Activated T-helper 1 cell treated with anti-CD3 and anti-CD28 coated beads, Interleukin-12 subunit alpha, Interleukin-12 subunit beta, Interleukin-2, Interleukin-4 antibody, amounts not matched to agents 30 ng/mL and 10 ng/mL and 1 ng/mL, durations not matched to agents 14 hours and 24 hours and 36 hours (primary cell): ENCODE measurements around the gene TCF7L1. TPM values are rescaled to one million over a fixed set of nuclear protein-coding genes. Genes with fewer than 3 reads are reported as not detected.

Experiments used
- DNase-seq: peaks from one replicate; pipeline ENCODE4 v3.0.0; 2021; ENCODE audit warnings: low spot score
- H3K27ac Mint-ChIP-seq: one replicate; pipeline ENCODE4 v1.8.0; 2021; ENCODE audit warnings: mild to moderate bottlenecking, mixed read lengths
- H3K27me3 Mint-ChIP-seq: one replicate; pipeline ENCODE4 v1.8.0; 2022; ENCODE audit warnings: mild to moderate bottlenecking, moderate library complexity, mixed read lengths; ENCODE audit not compliant: insufficient read depth
- H3K36me3 Mint-ChIP-seq: one replicate; pipeline ENCODE4 v1.8.0; 2021; ENCODE audit warnings: low read depth, mixed read lengths
- H3K4me1 Mint-ChIP-seq: one replicate; pipeline ENCODE4 v1.8.0; 2021; ENCODE audit warnings: low read depth, mixed read lengths
- H3K4me3 Mint-ChIP-seq: one replicate; pipeline ENCODE4 v1.8.0; 2021; ENCODE audit warnings: mild to moderate bottlenecking, moderate library complexity, mixed read lengths
- H3K9me3 Mint-ChIP-seq: one replicate; pipeline ENCODE4 v1.8.0; 2021; ENCODE audit warnings: mixed read lengths
- intact Hi-C: fragments of 100-400 bp; cut with micrococcal nuclease; formaldehyde crosslinking; loops from one replicate; pipeline ENCODE4 v1.15.1; 2024
- total RNA-seq: library from RNA; stranded (reverse); gene quantifications from 2 replicates; pipeline ENCODE4 v1.2.3, GENCODE V29; 2022

TCF7L1 gene
- total RNA-seq, 1 donor from 2014 or later, result not detected

DNA sequence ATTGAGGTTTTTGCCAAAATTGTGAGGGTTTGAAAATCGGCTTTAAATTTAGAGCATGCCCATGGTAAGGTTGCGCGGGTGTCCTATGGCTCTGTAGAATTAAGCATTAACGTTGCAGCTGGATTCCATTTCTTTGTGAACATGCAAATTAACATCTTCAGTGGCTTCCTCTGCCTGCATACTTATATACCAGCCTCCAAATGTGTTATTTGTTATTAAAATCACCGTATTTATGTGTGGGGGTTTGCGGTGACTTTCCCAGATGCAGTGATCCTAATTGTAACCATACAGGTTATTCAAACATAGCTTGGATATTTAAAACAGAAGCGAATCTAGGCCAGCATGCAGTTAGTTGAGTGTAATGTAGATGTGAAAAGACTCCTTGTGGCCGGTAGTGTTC, 114.4 kb downstream of the TCF7L1 start:
- intact Hi-C loops, result no loop called here
- peaks cover 9% of the 10 kb centered on the region for H3K27me3 Mint-ChIP-seq
- no peak overlapping the region for H3K27ac Mint-ChIP-seq
- DNase-seq, result no peak
- no peaks in the 10 kb centered on the region for H3K9me3 Mint-ChIP-seq
- no peak overlapping the region for H3K4me3 Mint-ChIP-seq
- no peaks in the 10 kb centered on the region for H3K4me1 Mint-ChIP-seq
- H3K36me3 Mint-ChIP-seq, result no peaks in the 10 kb centered on the region

DNA sequence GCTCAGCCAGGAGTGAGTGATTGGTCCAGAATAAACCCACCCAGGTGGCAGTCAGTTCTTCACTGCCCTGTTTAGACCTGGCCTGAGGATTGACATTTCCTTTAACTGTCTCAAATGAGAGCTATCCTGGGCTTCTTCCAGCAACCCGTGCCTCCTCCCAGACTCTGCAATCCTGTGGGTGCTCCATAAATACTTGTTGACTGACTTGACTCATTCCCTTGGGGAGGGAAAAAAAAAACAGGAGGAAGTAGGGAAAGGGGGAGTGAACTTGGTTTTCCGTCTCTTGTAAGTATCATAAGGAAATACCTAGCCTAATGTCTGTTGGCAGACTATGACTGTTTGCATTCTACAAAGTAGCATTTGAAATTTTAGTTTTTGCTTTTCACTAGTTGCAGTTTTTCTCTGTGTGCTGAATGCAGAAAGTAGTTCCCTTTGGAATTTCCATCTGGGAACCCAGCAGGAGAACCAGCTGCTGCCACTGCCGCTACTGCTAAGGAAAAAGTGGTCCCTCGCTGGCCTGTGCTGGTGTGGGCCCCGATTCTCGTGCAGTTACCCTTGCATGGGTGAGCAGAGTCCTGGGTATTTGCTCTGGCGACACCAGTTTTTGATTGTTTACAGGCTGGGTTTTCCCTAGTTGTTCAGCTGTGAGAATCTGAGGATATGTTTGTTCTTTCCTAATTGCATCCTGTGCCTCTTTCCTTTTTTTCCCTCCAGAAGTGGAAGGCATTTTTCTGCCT, 115.7 kb downstream of the TCF7L1 start:
- Mint-ChIP-seq H3K27ac (no peak overlapping the region), H3K4me3 (no peak overlapping the region), H3K36me3 (no peaks in the 10 kb centered on the region), H3K27me3 (peaks cover 8% of the 10 kb centered on the region), H3K9me3 (no peaks in the 10 kb centered on the region), H3K4me1 (no peaks in the 10 kb centered on the region)
- no peak for DNase-seq
- intact Hi-C loops, result no loop called here

GRCh38 chr2:85250045-85250444, 116.9 kb downstream of the TCF7L1 start:
- intact Hi-C loops, result no loop called here
- no peak overlapping the region for H3K4me3 Mint-ChIP-seq
- no peak overlapping the region for H3K27ac Mint-ChIP-seq
- DNase-seq, result no peak
- H3K27me3 Mint-ChIP-seq, result peaks cover 5% of the 10 kb centered on the region
- H3K36me3 Mint-ChIP-seq, result no peaks in the 10 kb centered on the region
- no peaks in the 10 kb centered on the region for H3K4me1 Mint-ChIP-seq
- H3K9me3 Mint-ChIP-seq, result no peaks in the 10 kb centered on the region

- intact Hi-C loops, result no loop called here
- Mint-ChIP-seq H3K4me1 (no peaks in the 10 kb centered on the region), H3K36me3 (no peaks in the 10 kb centered on the region), H3K27me3 (peaks cover 6% of the 10 kb centered on the region), H3K4me3 (no peak overlapping the region), H3K27ac (no peak overlapping the region), H3K9me3 (no peaks in the 10 kb centered on the region)
- no peak for DNase-seq
Observed at GRCh38 chr2:85251070-85251616, 118.0 kb downstream of the TCF7L1 start.

- Mint-ChIP-seq H3K27me3 (peaks cover 4% of the 10 kb centered on the region), H3K9me3 (no peaks in the 10 kb centered on the region), H3K4me3 (no peak overlapping the region), H3K36me3 (no peaks in the 10 kb centered on the region), H3K27ac (no peak overlapping the region), H3K4me1 (no peaks in the 10 kb centered on the region)
- DNase-seq, result no peak
- intact Hi-C loops, result no loop called here
Observed at GRCh38 chr2:85253890-85254289, 120.7 kb downstream of the TCF7L1 start.

- H3K9me3 Mint-ChIP-seq, result no peaks in the 10 kb centered on the region
- no peaks in the 10 kb centered on the region for H3K36me3 Mint-ChIP-seq
- H3K27ac Mint-ChIP-seq, result no peak overlapping the region
- H3K27me3 Mint-ChIP-seq, result peaks cover 4% of the 10 kb centered on the region
- DNase-seq, result no peak
- intact Hi-C loops, result no loop called here
- no peak overlapping the region for H3K4me3 Mint-ChIP-seq
- H3K4me1 Mint-ChIP-seq, result no peaks in the 10 kb centered on the region
Observed at GRCh38 chr2:85254540-85255300, 121.5 kb downstream of the TCF7L1 start.

- intact Hi-C loops, result no loop called here
- H3K4me3 Mint-ChIP-seq, result no peak overlapping the region
- no peaks in the 10 kb centered on the region for H3K9me3 Mint-ChIP-seq
- no peaks in the 10 kb centered on the region for H3K4me1 Mint-ChIP-seq
- H3K36me3 Mint-ChIP-seq, result no peaks in the 10 kb centered on the region
- no peak for DNase-seq
- H3K27me3 Mint-ChIP-seq, result peaks cover 4% of the 10 kb centered on the region
- no peak overlapping the region for H3K27ac Mint-ChIP-seq
Observed at GRCh38 chr2:85255456-85255812, 122.2 kb downstream of the TCF7L1 start.

DNA sequence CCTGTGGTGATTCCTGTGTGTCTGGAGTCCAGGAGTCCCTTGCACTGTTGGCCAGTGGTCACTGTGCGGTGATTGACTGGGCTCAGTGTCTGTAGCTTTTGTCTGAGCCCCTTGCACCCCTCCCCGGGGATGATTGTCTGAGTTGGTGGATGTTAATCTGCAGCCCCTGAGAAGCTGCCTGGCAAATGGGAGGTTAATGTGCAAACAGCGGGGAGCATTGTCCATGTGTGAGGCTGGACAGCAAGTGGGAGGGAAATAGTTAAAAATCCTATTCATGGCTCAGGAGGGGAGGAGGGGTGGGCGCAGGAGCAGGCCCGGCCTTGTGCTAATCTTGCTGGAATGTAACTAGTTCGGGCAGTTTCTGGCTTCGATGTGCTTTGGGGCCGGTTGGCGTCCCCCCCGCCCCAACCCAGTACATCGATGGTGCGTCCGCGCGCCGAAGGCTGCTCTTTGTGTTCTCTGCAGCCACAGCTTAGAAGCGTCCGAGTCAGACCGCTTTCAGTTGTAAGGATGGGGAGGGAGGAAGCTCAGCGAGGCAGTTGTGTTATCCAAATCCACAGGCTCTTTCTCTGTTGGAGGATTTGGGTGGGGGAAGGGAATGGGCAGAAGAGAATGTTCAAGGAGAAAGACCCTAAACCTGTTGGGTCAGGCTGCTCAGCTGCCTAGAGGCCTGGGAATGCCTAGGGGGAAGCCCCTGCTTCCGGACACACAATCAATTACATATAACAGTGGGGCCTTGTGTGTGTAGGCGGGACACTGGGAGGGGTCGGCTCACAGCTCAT, 122.8 kb downstream of the TCF7L1 start:
- Mint-ChIP-seq H3K4me3 (no peak overlapping the region), H3K4me1 (no peaks in the 10 kb centered on the region), H3K27ac (no peak overlapping the region), H3K27me3 (peaks cover 4% of the 10 kb centered on the region), H3K9me3 (no peaks in the 10 kb centered on the region), H3K36me3 (no peaks in the 10 kb centered on the region)
- no peak for DNase-seq
- intact Hi-C loops, result no loop called here

GRCh38 chr2:85257359-85257969, 124.3 kb downstream of the TCF7L1 start:
- no peak overlapping the region for H3K4me3 Mint-ChIP-seq
- H3K27me3 Mint-ChIP-seq, result peaks cover 4% of the 10 kb centered on the region
- DNase-seq, result no peak
- intact Hi-C loops, result no loop called here
- no peaks in the 10 kb centered on the region for H3K4me1 Mint-ChIP-seq
- no peak overlapping the region for H3K27ac Mint-ChIP-seq
- H3K9me3 Mint-ChIP-seq, result no peaks in the 10 kb centered on the region
- no peaks in the 10 kb centered on the region for H3K36me3 Mint-ChIP-seq

GRCh38 chr2:85257970-85258605, 124.9 kb downstream of the TCF7L1 start:
- Mint-ChIP-seq H3K9me3 (no peaks in the 10 kb centered on the region), H3K27ac (no peak overlapping the region), H3K27me3 (peaks cover 6% of the 10 kb centered on the region), H3K4me3 (no peak overlapping the region), H3K36me3 (no peaks in the 10 kb centered on the region), H3K4me1 (no peaks in the 10 kb centered on the region)
- intact Hi-C loops, result no loop called here
- DNase-seq, result no peak

- intact Hi-C loops, result no loop called here
- peaks cover 6% of the 10 kb centered on the region for H3K27me3 Mint-ChIP-seq
- DNase-seq, result no peak
- no peak overlapping the region for H3K4me3 Mint-ChIP-seq
- no peaks in the 10 kb centered on the region for H3K9me3 Mint-ChIP-seq
- no peaks in the 10 kb centered on the region for H3K4me1 Mint-ChIP-seq
- no peak overlapping the region for H3K27ac Mint-ChIP-seq
- H3K36me3 Mint-ChIP-seq, result no peaks in the 10 kb centered on the region
Observed at GRCh38 chr2:85259101-85259590, 126.0 kb downstream of the TCF7L1 start.

- intact Hi-C loops, result no loop called here
- H3K27ac Mint-ChIP-seq, result no peak overlapping the region
- no peaks in the 10 kb centered on the region for H3K36me3 Mint-ChIP-seq
- no peak for DNase-seq
- no peaks in the 10 kb centered on the region for H3K4me1 Mint-ChIP-seq
- H3K27me3 Mint-ChIP-seq, result peaks cover 6% of the 10 kb centered on the region
- H3K9me3 Mint-ChIP-seq, result no peaks in the 10 kb centered on the region
- H3K4me3 Mint-ChIP-seq, result no peak overlapping the region
Observed at GRCh38 chr2:85259879-85260278, 126.7 kb downstream of the TCF7L1 start.
